H9 (cell line): ENCODE results near the gene RIMS1. TPM values are rescaled to one million over a fixed set of nuclear protein-coding genes. Genes with fewer than 3 reads are reported as not detected.

Source experiments
- DNase-seq: peaks from one replicate; pipeline ENCODE4 v3.0.0-alpha.2; 2017
- H2AFZ ChIP-seq: one replicate; pipeline ENCODE4 v1.6.1; 2013; ENCODE audit warnings: mild to moderate bottlenecking, low read length, control low read depth, moderate library complexity
- H2AK5ac ChIP-seq: 2 replicates; pipeline ENCODE4 v1.6.1; 2013; ENCODE audit warnings: low read length, control low read depth, mixed read lengths; ENCODE audit not compliant: insufficient read length
- H2BK120ac ChIP-seq: one replicate; pipeline ENCODE4 v1.6.1; 2013; ENCODE audit warnings: low read depth, mild to moderate bottlenecking, low read length, control low read depth, inconsistent platforms; ENCODE audit not compliant: poor library complexity, severe bottlenecking
- H2BK12ac ChIP-seq: 2 replicates; pipeline ENCODE4 v1.6.1; 2013; ENCODE audit warnings: low read length, control low read depth, mixed read lengths, low read depth; ENCODE audit not compliant: insufficient read length
- H2BK15ac ChIP-seq: 2 replicates; pipeline ENCODE4 v1.6.1; 2013; ENCODE audit warnings: low read depth, low read length, control low read depth
- H2BK20ac ChIP-seq: one replicate; pipeline ENCODE4 v1.6.1; 2013; ENCODE audit warnings: low read depth, mild to moderate bottlenecking, low read length, control low read depth, inconsistent platforms; ENCODE audit not compliant: poor library complexity, severe bottlenecking
- H2BK5ac ChIP-seq: 2 replicates; pipeline ENCODE4 v1.6.1; 2013; ENCODE audit warnings: low read length, control low read depth, mixed read lengths; ENCODE audit not compliant: insufficient read length
- H3K14ac ChIP-seq: 2 replicates; pipeline ENCODE4 v1.6.1; 2013; ENCODE audit warnings: low read length, control low read depth; ENCODE audit not compliant: insufficient read depth
- H3K18ac ChIP-seq: 2 replicates; pipeline ENCODE4 v1.6.1; 2013; ENCODE audit warnings: low read depth, mild to moderate bottlenecking, mixed read lengths, low read length, control low read depth; ENCODE audit not compliant: insufficient read length
- H3K23ac ChIP-seq: 2 replicates; pipeline ENCODE4 v1.6.1; 2013; ENCODE audit warnings: low read length, control low read depth, mixed read lengths, low read depth; ENCODE audit not compliant: insufficient read length
- H3K23me2 ChIP-seq: 2 replicates; pipeline ENCODE4 v1.6.1; 2013; ENCODE audit warnings: low read depth, mild to moderate bottlenecking, mixed read lengths, low read length, control low read depth; ENCODE audit not compliant: insufficient read length, poor library complexity, severe bottlenecking
- H3K27ac ChIP-seq: 2 replicates; pipeline ENCODE4 v1.5.1; 2013; ENCODE audit warnings: low read length, control low read depth, mixed read lengths, low read depth; ENCODE audit not compliant: insufficient read length
- H3K27me3 ChIP-seq: 2 replicates; pipeline ENCODE4 v1.6.1; 2013; ENCODE audit warnings: low read length, control low read depth, inconsistent platforms; ENCODE audit not compliant: insufficient read depth
- H3K4ac ChIP-seq: 2 replicates; pipeline ENCODE4 v1.6.1; 2013; ENCODE audit warnings: low read depth, mild to moderate bottlenecking, control low read depth, inconsistent platforms, low read length, moderate library complexity
- H3K4me1 ChIP-seq: 2 replicates; pipeline ENCODE4 v1.6.1; 2013; ENCODE audit warnings: low read length, control low read depth, inconsistent platforms; ENCODE audit not compliant: insufficient read depth
- H3K4me2 ChIP-seq: 2 replicates; pipeline ENCODE4 v1.6.1; 2013; ENCODE audit warnings: low read length, control low read depth, mixed read lengths; ENCODE audit not compliant: insufficient read length, insufficient read depth
- H3K56ac ChIP-seq: 2 replicates; pipeline ENCODE4 v1.6.1; 2013; ENCODE audit warnings: low read depth, mild to moderate bottlenecking, mixed read lengths, low read length, control low read depth; ENCODE audit not compliant: insufficient read length
- H3K79me1 ChIP-seq: 2 replicates; pipeline ENCODE4 v1.6.1; 2013; ENCODE audit warnings: low read depth, mild to moderate bottlenecking, moderate library complexity, low read length, control low read depth, inconsistent platforms; ENCODE audit not compliant: insufficient read depth, poor library complexity, severe bottlenecking
- H3K79me2 ChIP-seq: 2 replicates; pipeline ENCODE4 v1.6.1; 2013; ENCODE audit warnings: low read length, control low read depth, inconsistent platforms; ENCODE audit not compliant: insufficient read depth
- H3K9ac ChIP-seq: 2 replicates; pipeline ENCODE4 v1.6.1; 2013; ENCODE audit warnings: low read length, control low read depth, mixed read lengths; ENCODE audit not compliant: insufficient read length; ENCODE audit errors: extremely low read depth
- H3K9me3 ChIP-seq: one replicate; pipeline ENCODE4 v1.6.1; 2013; ENCODE audit warnings: low read depth, low read length, inconsistent platforms; ENCODE audit not compliant: control insufficient read depth
- H3T11ph ChIP-seq: one replicate; pipeline ENCODE4 v1.6.1; 2013; ENCODE audit warnings: mild to moderate bottlenecking, low read length, control low read depth, inconsistent platforms
- H4K20me1 ChIP-seq: one replicate; pipeline ENCODE4 v1.6.1; 2013; ENCODE audit not compliant: control insufficient read depth, insufficient read length, insufficient read depth
- H4K5ac ChIP-seq: 2 replicates; pipeline ENCODE4 v1.6.1; 2013; ENCODE audit warnings: low read depth, mild to moderate bottlenecking, mixed read lengths, low read length, control low read depth; ENCODE audit not compliant: insufficient read length
- H4K8ac ChIP-seq: replicated peaks from 2 replicates; pipeline ENCODE4 v1.6.1; 2013; ENCODE audit warnings: low read length, control low read depth, mixed read lengths, low read depth; ENCODE audit not compliant: insufficient read length
- H4K91ac ChIP-seq: 2 replicates; pipeline ENCODE4 v1.6.1; 2013; ENCODE audit warnings: low read depth, mild to moderate bottlenecking, moderate library complexity, mixed read lengths, low read length, control low read depth; ENCODE audit not compliant: insufficient read length
- H3K27ac Mint-ChIP-seq, 3 experiments: 2 replicates in 2 of 3; 3 replicates in 1 of 3; pipeline ENCODE4 v1.8.0; 2020 to 2021; ENCODE audit warnings: mixed read lengths in 3 of 3, mild to moderate bottlenecking in 1 of 3, moderate library complexity in 1 of 3
- H3K27me3 Mint-ChIP-seq: 2 replicates; pipeline ENCODE4 v1.8.0; 2021; ENCODE audit warnings: low read depth, mild to moderate bottlenecking, moderate library complexity, mixed read lengths
- H3K36me3 Mint-ChIP-seq, 3 experiments: 2 replicates in 2 of 3; 3 replicates in 1 of 3; pipeline ENCODE4 v1.8.0; 2020 to 2021; ENCODE audit warnings: low read depth in 3 of 3, mixed read lengths in 3 of 3; ENCODE audit not compliant: insufficient read depth in 1 of 3
- H3K4me1 Mint-ChIP-seq, 2 experiments: 2 replicates each; pipeline ENCODE4 v1.8.0; 2020; ENCODE audit warnings: mixed read lengths in 2 of 2
- H3K4me3 Mint-ChIP-seq, 2 experiments: 2 replicates in 1 of 2; 3 replicates in 1 of 2; pipeline ENCODE4 v1.8.0; 2020 to 2021; ENCODE audit warnings: mild to moderate bottlenecking in 2 of 2, mixed read lengths in 2 of 2, moderate library complexity in 1 of 2
- H3K9me3 Mint-ChIP-seq, 2 experiments: 2 replicates in 1 of 2; 3 replicates in 1 of 2; pipeline ENCODE4 v1.8.0; 2020; ENCODE audit warnings: mild to moderate bottlenecking in 2 of 2, mixed read lengths in 2 of 2, moderate library complexity in 1 of 2
- WGBS: extraction: QIAGEN DNeasy Blood & Tissue Kit; methylation state at CpG from one replicate; pipeline ENCODE4 v1.1.7; 2013; ENCODE audit warnings: missing lambda C conversion rate, low lambda C conversion rate, mixed read lengths; ENCODE audit not compliant: insufficient read length; ENCODE audit errors: extremely low coverage; 5-methylcytosine and 5-hydroxymethylcytosine counted together
- total RNA-seq: library from RNA; stranded (reverse); gene quantifications from 2 replicates; pipeline ENCODE4 v1.2.1, GENCODE V29; 2021
- TF ChIP-seq, protein P1 (sequence below): fragments of 200-600 bp; sonication (generic); conservative IDR thresholded peaks from 3 replicates; pipeline ENCODE4 v1.8.0; 2021; ENCODE audit warnings: antibody characterized with exemption, mild to moderate bottlenecking

The RIMS1 gene
- total RNA-seq, 1 experiment from 2014 or later, result 0.83 TPM

DNA sequence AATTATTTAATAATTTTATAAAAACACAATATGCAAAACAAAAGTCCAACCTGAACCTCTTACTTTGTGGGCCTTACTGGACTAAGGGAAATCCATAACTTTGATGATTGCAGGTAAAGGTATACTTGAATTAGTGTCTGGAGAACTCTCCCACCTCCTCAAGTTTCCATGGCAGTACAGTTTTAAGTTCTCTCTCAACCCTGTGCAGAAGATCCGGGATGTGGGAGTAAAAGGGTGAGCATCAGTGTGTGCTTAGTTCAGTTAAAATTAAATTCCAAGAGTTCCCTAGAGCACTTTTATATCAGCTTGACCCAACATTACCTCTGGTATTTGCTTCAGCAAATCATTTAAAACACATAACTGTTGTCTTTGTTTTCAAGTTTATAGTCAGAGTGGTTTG is 47.5 kb downstream of the RIMS1 start:
- Histone ChIP-seq H4K91ac (no peak overlapping the region), H3K4me2 (no peak overlapping the region), H2AFZ (no peak overlapping the region), H3K14ac (no peak overlapping the region), H3K23me2 (no peaks in the 10 kb centered on the region), H2BK15ac (no peak overlapping the region), H3K79me1 (no peaks in the 10 kb centered on the region), H3K4ac (no peak overlapping the region), H2BK12ac (no peak overlapping the region), H3K23ac (no peak overlapping the region), H2BK120ac (no peak overlapping the region), H2AK5ac (no peak overlapping the region), H4K5ac (no peak overlapping the region), H3K4me1 (no peaks in the 10 kb centered on the region), H3K27me3 (no peaks in the 10 kb centered on the region), H3K9ac (no peak overlapping the region), H3K56ac (no peak overlapping the region), H3K79me2 (no peaks in the 10 kb centered on the region), H3T11ph (no peak overlapping the region), H3K27ac (no peak overlapping the region), H2BK5ac (no peak overlapping the region), H3K9me3 (no peaks in the 10 kb centered on the region), H4K20me1 (no peaks in the 10 kb centered on the region), H3K18ac (no peak overlapping the region), H4K8ac (no peak overlapping the region), H2BK20ac (no peak overlapping the region)
- DNase-seq, result no peak
- H3K4me3 Mint-ChIP-seq, result no peak overlapping the region
- no peaks in the 10 kb centered on the region for H3K27me3 Mint-ChIP-seq
- H3K9me3 Mint-ChIP-seq, result peaks cover 3 to 9% of the 10 kb centered on the region in 2 experiments; a peak in 3 of 5 replicates
- H3K4me1 Mint-ChIP-seq, result peaks cover 9 to 13% of the 10 kb centered on the region in 2 experiments
- peaks cover 0 to 5% (median 0%) of the 10 kb centered on the region in 3 experiments; a peak in 3 of 7 replicates for H3K36me3 Mint-ChIP-seq
- WGBS, result no CpG with 5 or more reads among the region's 1 CpG
- H3K27ac Mint-ChIP-seq, result no peak overlapping the region
- TF ChIP-seq, protein P1, sequence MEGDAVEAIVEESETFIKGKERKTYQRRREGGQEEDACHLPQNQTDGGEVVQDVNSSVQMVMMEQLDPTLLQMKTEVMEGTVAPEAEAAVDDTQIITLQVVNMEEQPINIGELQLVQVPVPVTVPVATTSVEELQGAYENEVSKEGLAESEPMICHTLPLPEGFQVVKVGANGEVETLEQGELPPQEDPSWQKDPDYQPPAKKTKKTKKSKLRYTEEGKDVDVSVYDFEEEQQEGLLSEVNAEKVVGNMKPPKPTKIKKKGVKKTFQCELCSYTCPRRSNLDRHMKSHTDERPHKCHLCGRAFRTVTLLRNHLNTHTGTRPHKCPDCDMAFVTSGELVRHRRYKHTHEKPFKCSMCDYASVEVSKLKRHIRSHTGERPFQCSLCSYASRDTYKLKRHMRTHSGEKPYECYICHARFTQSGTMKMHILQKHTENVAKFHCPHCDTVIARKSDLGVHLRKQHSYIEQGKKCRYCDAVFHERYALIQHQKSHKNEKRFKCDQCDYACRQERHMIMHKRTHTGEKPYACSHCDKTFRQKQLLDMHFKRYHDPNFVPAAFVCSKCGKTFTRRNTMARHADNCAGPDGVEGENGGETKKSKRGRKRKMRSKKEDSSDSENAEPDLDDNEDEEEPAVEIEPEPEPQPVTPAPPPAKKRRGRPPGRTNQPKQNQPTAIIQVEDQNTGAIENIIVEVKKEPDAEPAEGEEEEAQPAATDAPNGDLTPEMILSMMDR, result no peak
